HG02885 (cell line): ENCODE results near the gene DIAPH2.
"Not testable (repeated sequence)": the region's sequence is repeated elsewhere in the genome, so short reads cannot be mapped to it uniquely, and the experiment has no call there.

ENCODE experiments used
- ATAC-seq: cut with Tn5 transposase; IDR thresholded peaks from one replicate; pipeline ENCODE4 v1.9.1; 2021; ENCODE audit warnings: mild to moderate bottlenecking; ENCODE audit not compliant: unreplicated experiment, poor library complexity

Gene DIAPH2

GRCh38 chrX:96798982-96799381 is 114.3 kb downstream of the DIAPH2 start:
- ATAC-seq = no peak

GRCh38 chrX:96807318-96807717 is 122.7 kb downstream of the DIAPH2 start:
- ATAC-seq = peak; percentile 69

- ATAC-seq = no peak
These were observed 136.3 kb downstream of the DIAPH2 start for GRCh38 chrX:96820935-96821334.

GRCh38 chrX:96824166-96824565 is 139.5 kb downstream of the DIAPH2 start:
- ATAC-seq = no peak

- no peak for ATAC-seq
These were observed 148.7 kb downstream of the DIAPH2 start for GRCh38 chrX:96833333-96833732.

- no peak for ATAC-seq
These were observed 149.5 kb downstream of the DIAPH2 start for GRCh38 chrX:96834137-96834536.

- peak; percentile 79 for ATAC-seq
These were observed 151.1 kb downstream of the DIAPH2 start for GRCh38 chrX:96835660-96836289.

GRCh38 chrX:96837808-96838207 is 153.2 kb downstream of the DIAPH2 start:
- no peak for ATAC-seq

- no peak for ATAC-seq
These were observed 153.9 kb downstream of the DIAPH2 start for GRCh38 chrX:96838537-96838936.

- ATAC-seq = no peak
These were observed 156.7 kb downstream of the DIAPH2 start for GRCh38 chrX:96841325-96841724.

- ATAC-seq = not testable (repeated sequence)
These were observed 157.2 kb downstream of the DIAPH2 start for GRCh38 chrX:96841866-96842265.

- no peak for ATAC-seq
These were observed 158.9 kb downstream of the DIAPH2 start for GRCh38 chrX:96843566-96843965.

GRCh38 chrX:96846841-96847240 is 162.2 kb downstream of the DIAPH2 start:
- no peak for ATAC-seq

- ATAC-seq = not testable (repeated sequence)
These were observed 174.8 kb downstream of the DIAPH2 start for GRCh38 chrX:96859422-96859821.

- ATAC-seq = peak; percentile 74
These were observed 176.6 kb downstream of the DIAPH2 start for GRCh38 chrX:96861218-96861617.

GRCh38 chrX:96861661-96862060 is 177.0 kb downstream of the DIAPH2 start:
- peak; percentile 14 for ATAC-seq

GRCh38 chrX:96883608-96884007 is 199.0 kb downstream of the DIAPH2 start, which contains the start of gene RPA4:
TSS of gene RPA4 (plus strand) at chrX:96883908. CDS start at chrX:96884311, 403 bp downstream.
- no peak for ATAC-seq

GRCh38 chrX:96884027-96884426 is 199.4 kb downstream of the DIAPH2 start:
- no peak for ATAC-seq

GRCh38 chrX:96889726-96890125 is 205.1 kb downstream of the DIAPH2 start:
- ATAC-seq = no peak

GRCh38 chrX:96906741-96907140 is 222.1 kb downstream of the DIAPH2 start:
- no peak for ATAC-seq

GRCh38 chrX:96907516-96908272 is 223.1 kb downstream of the DIAPH2 start:
- ATAC-seq = no peak

GRCh38 chrX:96909291-96909690 is 224.6 kb downstream of the DIAPH2 start:
- ATAC-seq = no peak
